ENCODE results near the gene C1orf87.

DNA sequence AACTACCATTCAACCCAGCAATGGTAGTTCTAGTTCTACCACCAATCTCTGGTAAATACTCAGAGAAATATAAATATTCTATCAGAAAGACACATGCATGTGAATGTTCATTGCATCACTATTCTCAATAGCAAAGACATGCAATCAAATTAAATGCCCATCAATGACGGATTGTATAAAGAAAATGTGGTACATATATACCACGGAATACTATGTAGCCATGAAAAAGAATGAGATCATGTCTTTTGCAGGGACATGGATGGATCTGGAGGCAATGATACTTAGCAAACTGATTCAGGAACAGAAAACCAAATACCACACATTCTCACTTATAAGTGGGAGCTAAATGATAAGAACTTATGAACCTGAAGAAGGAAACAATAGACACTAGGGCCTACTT, 37.5 kb upstream of the C1orf87 start:
- TF ChIP-seq, protein P1, sequence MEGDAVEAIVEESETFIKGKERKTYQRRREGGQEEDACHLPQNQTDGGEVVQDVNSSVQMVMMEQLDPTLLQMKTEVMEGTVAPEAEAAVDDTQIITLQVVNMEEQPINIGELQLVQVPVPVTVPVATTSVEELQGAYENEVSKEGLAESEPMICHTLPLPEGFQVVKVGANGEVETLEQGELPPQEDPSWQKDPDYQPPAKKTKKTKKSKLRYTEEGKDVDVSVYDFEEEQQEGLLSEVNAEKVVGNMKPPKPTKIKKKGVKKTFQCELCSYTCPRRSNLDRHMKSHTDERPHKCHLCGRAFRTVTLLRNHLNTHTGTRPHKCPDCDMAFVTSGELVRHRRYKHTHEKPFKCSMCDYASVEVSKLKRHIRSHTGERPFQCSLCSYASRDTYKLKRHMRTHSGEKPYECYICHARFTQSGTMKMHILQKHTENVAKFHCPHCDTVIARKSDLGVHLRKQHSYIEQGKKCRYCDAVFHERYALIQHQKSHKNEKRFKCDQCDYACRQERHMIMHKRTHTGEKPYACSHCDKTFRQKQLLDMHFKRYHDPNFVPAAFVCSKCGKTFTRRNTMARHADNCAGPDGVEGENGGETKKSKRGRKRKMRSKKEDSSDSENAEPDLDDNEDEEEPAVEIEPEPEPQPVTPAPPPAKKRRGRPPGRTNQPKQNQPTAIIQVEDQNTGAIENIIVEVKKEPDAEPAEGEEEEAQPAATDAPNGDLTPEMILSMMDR (conservative IDR thresholded peaks at IDR 0.05; ENCODE audit: low read length): no peak
- TF ChIP-seq EZH2phosphoT487 (IDR thresholded peaks at IDR 0.05; ENCODE audit: borderline replicate concordance): no peak
